ENCODE measurements around the gene ARFRP1. TPM values are rescaled to one million over a fixed set of nuclear protein-coding genes. Genes with fewer than 3 reads are reported as not detected.

Gene ARFRP1
- total and polyA plus RNA-seq, 2 of the 4 experiments (the other 2 are of a cell fraction), result 25.3 to 36.6 TPM

DNA sequence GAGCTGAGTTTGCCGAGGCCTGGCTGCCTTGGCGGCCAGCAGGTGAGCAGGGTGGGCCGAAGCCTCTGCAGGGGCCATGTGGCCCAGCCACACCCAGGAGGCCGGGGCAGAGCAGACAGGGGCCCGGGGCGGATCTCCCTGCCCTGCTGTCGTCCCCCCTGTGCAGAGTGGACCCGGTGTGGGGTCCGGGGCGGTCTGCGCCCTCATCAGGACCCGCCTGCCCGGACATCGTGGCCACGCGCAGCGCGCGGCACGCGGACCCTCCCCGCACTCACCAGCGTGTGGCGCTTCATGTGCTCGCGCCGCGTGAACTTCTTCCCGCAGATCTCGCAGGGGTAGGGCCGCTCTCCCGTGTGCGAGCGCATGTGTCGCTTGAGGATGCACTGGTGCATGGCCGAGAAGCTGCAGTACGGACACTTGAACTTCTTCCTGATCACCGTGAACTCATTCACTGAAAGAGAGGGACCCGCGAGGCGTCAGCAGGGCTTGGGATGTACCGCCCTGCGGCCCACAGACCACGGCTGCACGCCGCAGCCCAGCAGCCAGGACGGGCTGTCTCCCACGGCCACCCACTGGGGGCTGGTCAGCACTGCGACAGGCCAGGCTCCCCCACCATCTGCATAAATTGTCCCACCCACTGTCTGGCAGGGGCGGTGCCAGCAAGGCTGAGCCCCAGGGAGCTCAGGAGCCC is 44.8 kb upstream of the ARFRP1 start:
- H3K4me1 ChIP-seq (ENCODE audit: control insufficient read depth, insufficient read depth, low read length), result no peaks in the 10 kb centered on the region
- H3K27ac ChIP-seq (ENCODE audit: insufficient read depth, low read length), result no peak overlapping the region
- H3K56ac ChIP-seq (ENCODE audit: extremely low read depth, insufficient read depth, low read length), result no peak overlapping the region
- no peak overlapping the region for H2BK5ac ChIP-seq (ENCODE audit: low read depth, low read length, poor library complexity, severe bottlenecking)
- no peak overlapping the region for H3K4me3 ChIP-seq (ENCODE audit: insufficient read depth, low read depth, low read length)
- no TSS peak for BruUV-seq (replicated peaks)
- no peak overlapping the region for H2BK120ac ChIP-seq (ENCODE audit: low read depth, low read length)
- H3K14ac ChIP-seq (replicated peaks; ENCODE audit: low read depth, low read length), result no peak overlapping the region
- ChIA-PET POLR2A (ENCODE audit: unreplicated experiment) (interaction anchor here (0.5 kb wide), 1 partner anchor 125 kb away, joined by 3 read pairs; no protein-coding TSS in a partner anchor), CTCF (no interaction called here)
- no peak overlapping the region for H3K18ac ChIP-seq (ENCODE audit: low read depth, low read length)
- H3K9ac ChIP-seq (ENCODE audit: low read depth, low read length), result no peak overlapping the region
- H4K20me1 ChIP-seq (ENCODE audit: insufficient read depth, low read length), result no peaks in the 10 kb centered on the region; the same call in 1 of the 2 replicates
- H3K9me1 ChIP-seq (ENCODE audit: insufficient read depth, low read length), result 0 out of 2 replicates have a peak, but pooled peaks cover 4% of the 10 kb centered on the region
- no peak overlapping the region for H2AFZ ChIP-seq (replicated peaks; ENCODE audit: low read length, poor library complexity)
- H4K91ac ChIP-seq (ENCODE audit: insufficient read depth, low read depth, low read length), result no peak overlapping the region
- peaks cover 0 to 7% of the 10 kb centered on the region in 2 experiments; a peak in 1 of 4 replicates for H3K79me1 ChIP-seq (ENCODE audit: low read depth in 1 of 2, low read length in 2 of 2)
- H3K4me2 ChIP-seq (ENCODE audit: low read depth, low read length), result no peak overlapping the region
- no peak; the same call in 1 of the 2 replicates for ATAC-seq (ENCODE audit: low read depth)
- no peak overlapping the region for H4K8ac ChIP-seq (ENCODE audit: low read depth in 2 of 2, low read length in 2 of 2)
- in situ Hi-C loops (cut with MboI; ENCODE audit: low sequenced_read_pairs) (no loop called here), dilution Hi-C loops (cut with HindIII; ENCODE audit: low sequenced_read_pairs, unreplicated experiment) (no loop called here), intact Hi-C loops (cut with micrococcal nuclease) (no loop called here)
- H3K27me3 ChIP-seq (ENCODE audit: control insufficient read depth, insufficient read depth, low read length), result no peaks in the 10 kb centered on the region
- H2AK9ac ChIP-seq (replicated peaks; ENCODE audit: low read depth, low read length, poor library complexity), result no peak overlapping the region
- no peak overlapping the region for H4K5ac ChIP-seq (ENCODE audit: low read depth, low read length)
- no peak overlapping the region for H2AK5ac ChIP-seq (ENCODE audit: low read depth, low read length)
- no peak overlapping the region for H3K4ac ChIP-seq (ENCODE audit: low read depth, low read length)
- WGBS, 2 experiments (ENCODE audit: extremely low coverage in 2 of 2, insufficient read length in 1 of 2), result 92% methylated on average over 36 of the region's 50 CpGs; no CpG with 5 or more reads in 1 of the 2 experiments
- no peak overlapping the region for H3K23ac ChIP-seq (ENCODE audit: low read depth, low read length)
- no peak overlapping the region for H2BK15ac ChIP-seq (ENCODE audit: low read depth, low read length)
- peaks cover 5% of the 10 kb centered on the region; the same call in 1 of the 2 replicates for H3K36me3 ChIP-seq (ENCODE audit: control insufficient read depth, insufficient read depth, low read length)
- H3K9me3 ChIP-seq (ENCODE audit: control insufficient read depth, insufficient read depth, low read length), result no peaks in the 10 kb centered on the region
- no peak overlapping the region for H2BK20ac ChIP-seq (ENCODE audit: low read depth, low read length)
- no peak for DNase-seq
- TF ChIP-seq CEBPB (IDR thresholded peaks at IDR 0.05; ENCODE audit: low read depth, low read length) (no peak), POLR2A (IDR thresholded peaks at IDR 0.05; ENCODE audit: low read depth, low read length) (no peak), MXI1 (IDR thresholded peaks at IDR 0.05; ENCODE audit: borderline replicate concordance, low read depth, low read length) (no peak), FOS (IDR thresholded peaks at IDR 0.05; ENCODE audit: low read depth, low read length) (no peak), RAD21 (IDR thresholded peaks at IDR 0.05; ENCODE audit: low read length) (no peak)
